CD4-positive, alpha-beta T cell treated with Interleukin-10 for 1 hour (primary cell): Measurements from ENCODE around the gene ATP1B3.
"Not testable (repeated sequence)": the region's sequence is repeated elsewhere in the genome, so short reads cannot be mapped to it uniquely, and the experiment has no call there.

ENCODE experiments used
- DNase-seq: peaks from one replicate; pipeline ENCODE4 v3.0.0-alpha.2; 2020

The ATP1B3 gene

GRCh38 chr3:141876381-141876890 is at the start of gene ATP1B3:
Gene ATP1B3, plus strand, starts transcription at chr3:141876643. Its CDS starts 159 bp downstream, at chr3:141876802.
- peak; percentile 89 for DNase-seq

GRCh38 chr3:141828487-141828886 is 48.0 kb upstream of the ATP1B3 start:
- DNase-seq = no peak

GRCh38 chr3:141828890-141829289 is 47.6 kb upstream of the ATP1B3 start:
- no peak for DNase-seq

GRCh38 chr3:141830508-141830907 is 45.9 kb upstream of the ATP1B3 start:
- no peak for DNase-seq

- no peak for DNase-seq
Measured at GRCh38 chr3:141834292-141834691, 42.2 kb upstream of the ATP1B3 start.

- DNase-seq = no peak
Measured at GRCh38 chr3:141835557-141836229, 40.8 kb upstream of the ATP1B3 start.

GRCh38 chr3:141839389-141839788 is 37.1 kb upstream of the ATP1B3 start:
- DNase-seq = no peak

GRCh38 chr3:141840737-141841544 is 35.5 kb upstream of the ATP1B3 start:
- no peak for DNase-seq

GRCh38 chr3:141844108-141844507 is 32.3 kb upstream of the ATP1B3 start:
- DNase-seq = no peak

GRCh38 chr3:141844812-141845211 is 31.6 kb upstream of the ATP1B3 start:
- no peak for DNase-seq

- peak; percentile 30 for DNase-seq
Measured at GRCh38 chr3:141845407-141846049, 30.9 kb upstream of the ATP1B3 start.

GRCh38 chr3:141846050-141846433 is 30.4 kb upstream of the ATP1B3 start:
- no peak for DNase-seq

GRCh38 chr3:141848159-141848748 is 28.2 kb upstream of the ATP1B3 start:
- not testable (repeated sequence) for DNase-seq

GRCh38 chr3:141849056-141849815 is 27.2 kb upstream of the ATP1B3 start:
- no peak for DNase-seq

GRCh38 chr3:141851411-141851810 is 25.0 kb upstream of the ATP1B3 start:
- no peak for DNase-seq

GRCh38 chr3:141853081-141853601 is 23.3 kb upstream of the ATP1B3 start:
- no peak for DNase-seq

- no peak for DNase-seq
Measured at GRCh38 chr3:141853629-141854168, 22.7 kb upstream of the ATP1B3 start.

- no peak for DNase-seq
Measured at GRCh38 chr3:141854599-141854998, 21.8 kb upstream of the ATP1B3 start.

- DNase-seq = no peak
Measured at GRCh38 chr3:141858312-141858711, 18.1 kb upstream of the ATP1B3 start.

GRCh38 chr3:141859651-141860050 is 16.8 kb upstream of the ATP1B3 start:
- DNase-seq = no peak

- DNase-seq = no peak
Measured at GRCh38 chr3:141860086-141860669, 16.3 kb upstream of the ATP1B3 start.
